ENCODE measurements around the gene RABGAP1L.
"Not testable (repeated sequence)": the region's sequence is repeated elsewhere in the genome, so short reads cannot be mapped to it uniquely, and the experiment has no call there.

Gene RABGAP1L

GRCh38 chr1:174892016-174892415 is 732.7 kb downstream of the RABGAP1L start:
- ChIA-PET CTCF (interaction anchor here (0.6 kb wide), 1 partner anchor 8 kb away, joined by 3 read pairs; no protein-coding TSS in a partner anchor), POLR2A (interaction anchor here (1.2 kb wide), 1 partner anchor 94 kb away, joined by 3 read pairs; no protein-coding TSS in a partner anchor)
- H3K9me3 ChIP-seq (ENCODE audit: control extremely low read depth in 1 of 5, control insufficient read depth in 4 of 5, insufficient read depth in 2 of 5, low read depth in 1 of 5, low read length in 4 of 5), result no peaks in the 10 kb centered on the region
- no peak for DNase-seq
- H3K27me3 ChIP-seq (replicated peaks in 2 of 5; ENCODE audit: control insufficient read depth in 4 of 5, insufficient read depth in 5 of 5, low read length in 4 of 5), result no peaks in the 10 kb centered on the region
- H3K36me3 ChIP-seq (ENCODE audit: control insufficient read depth in 4 of 4, insufficient read depth in 4 of 4, low read length in 3 of 4), result no peaks in the 10 kb centered on the region
- 96% methylated on average over 15 of the region's 15 CpGs for WGBS (ENCODE audit: insufficient coverage)
- no peak overlapping the region for H3K27ac ChIP-seq (ENCODE audit: insufficient read depth in 1 of 2, low read depth in 1 of 2, low read length in 2 of 2, poor library complexity in 1 of 2, severe bottlenecking in 2 of 2)
- H3K4me1 ChIP-seq (ENCODE audit: control extremely low read depth in 1 of 4, control insufficient read depth in 4 of 4, insufficient read depth in 4 of 4, low read length in 3 of 4), result no peaks in the 10 kb centered on the region
- no peak overlapping the region for H3K4me3 ChIP-seq (ENCODE audit: control insufficient read depth in 1 of 7, extremely low read depth in 1 of 7, insufficient read depth in 4 of 7, low read depth in 2 of 7, low read length in 6 of 7)

- no peak for DNase-seq
- no peaks in the 10 kb centered on the region for H3K4me1 ChIP-seq (ENCODE audit: control extremely low read depth in 1 of 4, control insufficient read depth in 4 of 4, insufficient read depth in 4 of 4, low read length in 3 of 4)
- 92% methylated on average over 2 of the region's 2 CpGs for WGBS (ENCODE audit: insufficient coverage)
- no peaks in the 10 kb centered on the region for H3K36me3 ChIP-seq (ENCODE audit: control insufficient read depth in 4 of 4, insufficient read depth in 4 of 4, low read length in 3 of 4)
- ChIA-PET CTCF (no interaction called here), POLR2A (no interaction called here)
- H3K27ac ChIP-seq (ENCODE audit: insufficient read depth in 1 of 2, low read depth in 1 of 2, low read length in 2 of 2, poor library complexity in 1 of 2, severe bottlenecking in 2 of 2), result no peak overlapping the region
- H3K27me3 ChIP-seq (replicated peaks in 2 of 5; ENCODE audit: control insufficient read depth in 4 of 5, insufficient read depth in 5 of 5, low read length in 4 of 5), result no peaks in the 10 kb centered on the region
- H3K4me3 ChIP-seq (ENCODE audit: control insufficient read depth in 1 of 7, extremely low read depth in 1 of 7, insufficient read depth in 4 of 7, low read depth in 2 of 7, low read length in 6 of 7), result no peak overlapping the region
- H3K9me3 ChIP-seq (ENCODE audit: control extremely low read depth in 1 of 5, control insufficient read depth in 4 of 5, insufficient read depth in 2 of 5, low read depth in 1 of 5, low read length in 4 of 5), result no peaks in the 10 kb centered on the region
Observed at GRCh38 chr1:174894117-174894762, 734.9 kb downstream of the RABGAP1L start.

DNA sequence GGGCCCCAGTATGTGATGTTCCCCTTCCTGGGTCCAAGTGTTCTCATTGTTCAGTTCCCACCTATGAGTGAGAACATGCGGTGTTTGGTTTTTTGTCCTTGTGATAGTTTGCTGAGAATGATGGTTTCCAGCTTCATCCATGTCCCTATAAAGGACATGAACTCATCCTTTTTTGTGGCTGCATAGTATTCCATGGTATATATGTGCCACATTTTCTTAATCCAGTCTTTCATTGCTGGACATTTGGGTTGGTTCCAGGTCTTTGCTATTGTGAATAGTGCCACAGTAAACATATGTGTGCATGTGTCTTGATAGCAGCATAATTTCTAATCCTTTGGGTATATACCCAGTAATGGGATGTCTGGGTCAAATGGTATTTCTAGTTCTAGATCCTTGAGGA is 736.3 kb downstream of the RABGAP1L start:
- H3K4me1 ChIP-seq (ENCODE audit: control extremely low read depth in 1 of 4, control insufficient read depth in 4 of 4, insufficient read depth in 4 of 4, low read length in 3 of 4); H3K4me3 ChIP-seq (ENCODE audit: control insufficient read depth in 1 of 7, extremely low read depth in 1 of 7, insufficient read depth in 4 of 7, low read depth in 2 of 7, low read length in 6 of 7); POLR2A ChIA-PET; H3K9me3 ChIP-seq (ENCODE audit: control extremely low read depth in 1 of 5, control insufficient read depth in 4 of 5, insufficient read depth in 2 of 5, low read depth in 1 of 5, low read length in 4 of 5); DNase-seq; H3K36me3 ChIP-seq (ENCODE audit: control insufficient read depth in 4 of 4, insufficient read depth in 4 of 4, low read length in 3 of 4); CTCF ChIA-PET; H3K27ac ChIP-seq (ENCODE audit: insufficient read depth in 1 of 2, low read depth in 1 of 2, low read length in 2 of 2, poor library complexity in 1 of 2, severe bottlenecking in 2 of 2); H3K27me3 ChIP-seq (replicated peaks in 2 of 5; ENCODE audit: control insufficient read depth in 4 of 5, insufficient read depth in 5 of 5, low read length in 4 of 5): not testable (repeated sequence)
- no CpG with 5 or more reads among the region's 1 CpG for WGBS (ENCODE audit: insufficient coverage)

DNA sequence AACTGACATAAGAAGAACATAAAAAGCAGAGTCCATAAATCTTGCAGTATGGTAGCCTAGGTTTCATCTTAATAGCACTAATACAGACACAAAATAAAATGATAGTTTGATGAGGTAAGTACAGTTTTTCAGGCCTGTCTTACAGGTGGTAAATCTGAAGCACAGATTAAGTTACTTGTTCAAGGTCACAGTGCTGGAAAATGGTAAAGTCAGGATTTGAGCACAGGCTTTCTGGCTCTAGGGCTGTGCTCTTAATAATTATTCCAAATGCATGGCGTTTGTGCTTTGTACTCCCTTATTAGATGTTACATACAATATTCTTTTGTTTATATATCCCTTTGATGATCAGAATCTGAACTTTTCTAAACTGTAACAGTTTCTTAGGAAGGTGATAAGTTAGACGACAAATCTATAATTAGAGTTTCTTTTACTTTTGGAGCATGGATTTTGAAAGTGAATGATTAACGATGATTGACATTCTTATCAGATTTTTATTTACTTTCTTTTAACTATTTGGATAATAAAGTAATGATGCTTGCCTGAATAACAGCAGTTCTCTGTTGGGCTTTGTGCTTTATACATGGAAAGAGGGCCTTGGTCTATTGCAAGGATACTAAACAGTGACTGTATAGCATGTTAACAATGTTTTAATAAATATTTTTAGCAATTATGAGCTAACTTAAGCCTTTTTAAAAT is 738.9 kb downstream of the RABGAP1L start:
- POLR2A ChIA-PET, result no interaction called here
- Histone ChIP-seq H3K27ac (ENCODE audit: insufficient read depth in 1 of 2, low read depth in 1 of 2, low read length in 2 of 2, poor library complexity in 1 of 2, severe bottlenecking in 2 of 2) (no peak overlapping the region), H3K36me3 (ENCODE audit: control insufficient read depth in 4 of 4, insufficient read depth in 4 of 4, low read length in 3 of 4) (peaks cover 0 to 2% (median 0%) of the 10 kb centered on the region in 4 experiments), H3K27me3 (replicated peaks in 2 of 5; ENCODE audit: control insufficient read depth in 4 of 5, insufficient read depth in 5 of 5, low read length in 4 of 5) (no peaks in the 10 kb centered on the region), H3K4me3 (ENCODE audit: control insufficient read depth in 1 of 7, extremely low read depth in 1 of 7, insufficient read depth in 4 of 7, low read depth in 2 of 7, low read length in 6 of 7) (no peak overlapping the region), H3K9me3 (ENCODE audit: control extremely low read depth in 1 of 5, control insufficient read depth in 4 of 5, insufficient read depth in 2 of 5, low read depth in 1 of 5, low read length in 4 of 5) (peaks cover 0 to 16% (median 0%) of the 10 kb centered on the region in 5 experiments), H3K4me1 (ENCODE audit: control extremely low read depth in 1 of 4, control insufficient read depth in 4 of 4, insufficient read depth in 4 of 4, low read length in 3 of 4) (no peaks in the 10 kb centered on the region)
- CTCF ChIA-PET, result no interaction called here
- no CpG with 5 or more reads among the region's 3 CpGs for WGBS (ENCODE audit: insufficient coverage)
- no peak for DNase-seq

DNA sequence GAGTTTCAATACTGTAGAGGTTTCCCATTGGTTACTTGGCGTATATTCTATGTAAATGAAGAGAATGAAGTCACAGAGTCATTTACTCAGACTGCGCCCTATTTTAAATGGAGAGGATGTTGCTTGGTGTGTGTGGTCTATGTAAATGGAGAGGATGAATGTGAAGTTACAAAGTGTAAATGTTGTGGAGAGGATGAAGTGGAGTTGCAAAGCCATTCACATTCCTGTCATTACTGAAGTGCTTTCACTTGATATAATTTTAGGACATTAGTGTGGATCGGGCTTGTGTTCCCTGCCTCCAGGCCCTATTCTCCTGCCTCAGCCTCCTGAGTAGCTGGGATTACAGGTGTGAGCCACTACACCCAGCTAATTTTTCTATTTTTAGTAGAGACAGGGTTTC is 741.0 kb downstream of the RABGAP1L start:
- Histone ChIP-seq H3K36me3 (ENCODE audit: control insufficient read depth in 4 of 4, insufficient read depth in 4 of 4, low read length in 3 of 4) (peaks cover 0 to 2% (median 0%) of the 10 kb centered on the region in 4 experiments), H3K27ac (ENCODE audit: insufficient read depth in 1 of 2, low read depth in 1 of 2, low read length in 2 of 2, poor library complexity in 1 of 2, severe bottlenecking in 2 of 2) (no peak overlapping the region), H3K27me3 (replicated peaks in 2 of 5; ENCODE audit: control insufficient read depth in 4 of 5, insufficient read depth in 5 of 5, low read length in 4 of 5) (no peaks in the 10 kb centered on the region), H3K4me1 (ENCODE audit: control extremely low read depth in 1 of 4, control insufficient read depth in 4 of 4, insufficient read depth in 4 of 4, low read length in 3 of 4) (no peaks in the 10 kb centered on the region), H3K9me3 (ENCODE audit: control extremely low read depth in 1 of 5, control insufficient read depth in 4 of 5, insufficient read depth in 2 of 5, low read depth in 1 of 5, low read length in 4 of 5) (peaks cover 0 to 20% (median 3%) of the 10 kb centered on the region in 5 experiments), H3K4me3 (ENCODE audit: control insufficient read depth in 1 of 7, extremely low read depth in 1 of 7, insufficient read depth in 4 of 7, low read depth in 2 of 7, low read length in 6 of 7) (no peak overlapping the region)
- CTCF ChIA-PET, result interaction anchor here (0.6 kb wide), 1 partner anchor 8 kb away, joined by 3 read pairs; no protein-coding TSS in a partner anchor
- 100% methylated on average over 3 of the region's 3 CpGs for WGBS (ENCODE audit: insufficient coverage)
- POLR2A ChIA-PET, result no interaction called here
- DNase-seq, result no peak

GRCh38 chr1:174902531-174903099 is 743.3 kb downstream of the RABGAP1L start:
- Histone ChIP-seq H3K9me3 (ENCODE audit: control extremely low read depth in 1 of 5, control insufficient read depth in 4 of 5, insufficient read depth in 2 of 5, low read depth in 1 of 5, low read length in 4 of 5) (peaks cover 0 to 23% (median 9%) of the 10 kb centered on the region in 5 experiments), H3K4me3 (ENCODE audit: control insufficient read depth in 1 of 7, extremely low read depth in 1 of 7, insufficient read depth in 4 of 7, low read depth in 2 of 7, low read length in 6 of 7) (no peak overlapping the region), H3K27me3 (replicated peaks in 2 of 5; ENCODE audit: control insufficient read depth in 4 of 5, insufficient read depth in 5 of 5, low read length in 4 of 5) (no peaks in the 10 kb centered on the region), H3K27ac (ENCODE audit: insufficient read depth in 1 of 2, low read depth in 1 of 2, low read length in 2 of 2, poor library complexity in 1 of 2, severe bottlenecking in 2 of 2) (no peak overlapping the region), H3K4me1 (ENCODE audit: control extremely low read depth in 1 of 4, control insufficient read depth in 4 of 4, insufficient read depth in 4 of 4, low read length in 3 of 4) (no peaks in the 10 kb centered on the region), H3K36me3 (ENCODE audit: control insufficient read depth in 4 of 4, insufficient read depth in 4 of 4, low read length in 3 of 4) (peaks cover 0 to 2% (median 0%) of the 10 kb centered on the region in 4 experiments)
- 100% methylated on average over 3 of the region's 4 CpGs for WGBS (ENCODE audit: insufficient coverage)
- POLR2A ChIA-PET, result interaction anchor here (1.2 kb wide), 1 partner anchor 27 kb away, joined by 3 read pairs; no protein-coding TSS in a partner anchor
- no peak for DNase-seq
- CTCF ChIA-PET, result interaction anchor here (0.8 kb wide), 1 partner anchor 9 kb away, joined by 4 read pairs; no protein-coding TSS in a partner anchor

- no peak for DNase-seq
- H3K36me3 ChIP-seq (ENCODE audit: control insufficient read depth in 4 of 4, insufficient read depth in 4 of 4, low read length in 3 of 4), result no peaks in the 10 kb centered on the region
- H3K27me3 ChIP-seq (replicated peaks in 2 of 5; ENCODE audit: control insufficient read depth in 4 of 5, insufficient read depth in 5 of 5, low read length in 4 of 5), result no peaks in the 10 kb centered on the region
- CTCF ChIA-PET, result interaction anchor here (1.5 to 2.3 kb wide), 2 partner anchors 9 to 10 kb away, joined by 4 to 6 read pairs; no protein-coding TSS in a partner anchor
- H3K4me1 ChIP-seq (ENCODE audit: control extremely low read depth in 1 of 4, control insufficient read depth in 4 of 4, insufficient read depth in 4 of 4, low read length in 3 of 4), result no peaks in the 10 kb centered on the region
- H3K4me3 ChIP-seq (ENCODE audit: control insufficient read depth in 1 of 7, extremely low read depth in 1 of 7, insufficient read depth in 4 of 7, low read depth in 2 of 7, low read length in 6 of 7), result no peak overlapping the region
- WGBS (ENCODE audit: insufficient coverage), result 71% methylated on average over 1 of the region's 3 CpGs
- POLR2A ChIA-PET, result no interaction called here
- H3K27ac ChIP-seq (ENCODE audit: insufficient read depth in 1 of 2, low read depth in 1 of 2, low read length in 2 of 2, poor library complexity in 1 of 2, severe bottlenecking in 2 of 2), result no peak overlapping the region
- peaks cover 0 to 5% (median 3%) of the 10 kb centered on the region in 5 experiments for H3K9me3 ChIP-seq (ENCODE audit: control extremely low read depth in 1 of 5, control insufficient read depth in 4 of 5, insufficient read depth in 2 of 5, low read depth in 1 of 5, low read length in 4 of 5)
Observed at GRCh38 chr1:174911606-174912005, 752.3 kb downstream of the RABGAP1L start.
